SU-DHL-6 (cell line): ENCODE data around the gene SDR42E1.

Source experiments
- H2AFZ ChIP-seq: fragments of 200-600 bp; sonication (generic); 2 replicates; pipeline ENCODE4 v1.6.1; 2014; ENCODE audit warnings: low read depth, mild to moderate bottlenecking, moderate library complexity, mixed read lengths, antibody characterized with exemption, low read length; ENCODE audit not compliant: severe bottlenecking
- H3F3A ChIP-seq: fragments of 200-600 bp; shearing (Covaris generic); 2 replicates; pipeline ENCODE4 v1.6.0; 2016; ENCODE audit warnings: antibody characterized with exemption, mild to moderate bottlenecking; ENCODE audit not compliant: insufficient read depth
- H3K27ac ChIP-seq: fragments of 200-600 bp; sonication (generic); 2 replicates; pipeline ENCODE4 v1.5.1; 2016; ENCODE audit warnings: low read depth, mild to moderate bottlenecking, low read length, moderate library complexity, mixed read lengths
- H3K27me3 ChIP-seq: fragments of 200-600 bp; sonication (generic), shearing (Covaris generic); 2 replicates; pipeline ENCODE4 v1.6.0; 2014; ENCODE audit warnings: mild to moderate bottlenecking, low read length
- H3K36me3 ChIP-seq: fragments of 200-600 bp; sonication (generic); 2 replicates; pipeline ENCODE4 v1.6.1; 2014; ENCODE audit warnings: mild to moderate bottlenecking, low read length, mixed read lengths
- H3K4me2 ChIP-seq: fragments of 300-600, 200-600 bp; shearing (Covaris generic), sonication (generic); 2 replicates; pipeline ENCODE4 v1.6.0; 2014; ENCODE audit warnings: low read length, low read depth, mild to moderate bottlenecking; ENCODE audit not compliant: poor library complexity, severe bottlenecking
- H3K4me3 ChIP-seq: fragments of 200-600 bp; sonication (generic); 2 replicates; pipeline ENCODE4 v1.5.1; 2014; ENCODE audit warnings: antibody characterized with exemption, low read length, mild to moderate bottlenecking, mixed read lengths; ENCODE audit not compliant: insufficient read depth, poor library complexity, severe bottlenecking
- H3K79me2 ChIP-seq: fragments of 200-600 bp; sonication (generic); 2 replicates; pipeline ENCODE4 v1.6.1; 2014; ENCODE audit warnings: mild to moderate bottlenecking, low read length, moderate library complexity; ENCODE audit not compliant: insufficient read depth
- H3K9ac ChIP-seq: fragments of 200-600 bp; sonication (generic); 2 replicates; pipeline ENCODE4 v1.7.0; 2014; ENCODE audit warnings: mild to moderate bottlenecking, low read length
- H3K9me2 ChIP-seq: fragments of 200-600 bp; sonication (generic); replicated peaks from 2 replicates; pipeline ENCODE4 v1.6.1; 2014; ENCODE audit warnings: low read length; ENCODE audit not compliant: insufficient read depth
- H3K9me3 ChIP-seq: fragments of 200-600 bp; sonication (generic); 2 replicates; pipeline ENCODE4 v1.6.1; 2014; ENCODE audit warnings: low read length, mixed read lengths; ENCODE audit not compliant: insufficient read depth
- H4K20me1 ChIP-seq: fragments of 200-600 bp; sonication (generic); 2 replicates; pipeline ENCODE4 v1.6.1; 2014; ENCODE audit warnings: low read depth, mild to moderate bottlenecking, antibody characterized with exemption, low read length, moderate library complexity, mixed read lengths
- CTCF ChIP-seq: fragments of 200-600 bp; sonication (generic); IDR thresholded peaks from one replicate; pipeline ENCODE4 v1.5.1; 2017; ENCODE audit warnings: antibody characterized with exemption, mild to moderate bottlenecking, low read length, moderate library complexity; ENCODE audit not compliant: insufficient read depth, poor library complexity, severe bottlenecking
- EZH2phosphoT487 ChIP-seq: fragments of 200-600 bp; sonication (generic), shearing (Covaris generic); conservative IDR thresholded peaks from 2 replicates; pipeline ENCODE4 v1.6.1; 2018; ENCODE audit warnings: mild to moderate bottlenecking, antibody characterized with exemption, low read length, moderate library complexity, mixed read lengths

The SDR42E1 gene

GRCh38 chr16:82031116-82032084 lies 20.1 kb upstream of the SDR42E1 start:
- no peak overlapping the region for H2AFZ ChIP-seq
- no peaks in the 10 kb centered on the region for H3K36me3 ChIP-seq
- H4K20me1 ChIP-seq = no peaks in the 10 kb centered on the region
- no peaks in the 10 kb centered on the region for H3K79me2 ChIP-seq
- H3K27me3 ChIP-seq = no peaks in the 10 kb centered on the region
- no peak overlapping the region for H3K27ac ChIP-seq
- TF ChIP-seq CTCF (no peak), EZH2phosphoT487 (no peak)
- no peaks in the 10 kb centered on the region for H3F3A ChIP-seq
- H3K9me2 ChIP-seq = no peaks in the 10 kb centered on the region
- no peak overlapping the region for H3K4me2 ChIP-seq
- H3K9me3 ChIP-seq = no peaks in the 10 kb centered on the region
- H3K9ac ChIP-seq = no peak overlapping the region
- H3K4me3 ChIP-seq = no peak overlapping the region

- Histone ChIP-seq H3K4me3 (no peak overlapping the region), H3K9me3 (no peaks in the 10 kb centered on the region), H3F3A (no peaks in the 10 kb centered on the region)
These were observed 16.4 kb upstream of the SDR42E1 start for GRCh38 chr16:82027629-82028064.

GRCh38 chr16:82024883-82025282 lies 13.6 kb upstream of the SDR42E1 start:
- no peaks in the 10 kb centered on the region for H3K9me2 ChIP-seq
- H3K9me3 ChIP-seq = no peaks in the 10 kb centered on the region
- H3F3A ChIP-seq = no peaks in the 10 kb centered on the region
- no peak overlapping the region for H3K27ac ChIP-seq
- H4K20me1 ChIP-seq = no peaks in the 10 kb centered on the region
- H3K4me3 ChIP-seq = no peak overlapping the region
- no peak for TF ChIP-seq EZH2phosphoT487
- no peak for TF ChIP-seq CTCF
- no peak overlapping the region for H3K4me2 ChIP-seq
- H3K79me2 ChIP-seq = no peaks in the 10 kb centered on the region
- H3K9ac ChIP-seq = no peak overlapping the region
- no peaks in the 10 kb centered on the region for H3K27me3 ChIP-seq
- H2AFZ ChIP-seq = no peak overlapping the region
- no peaks in the 10 kb centered on the region for H3K36me3 ChIP-seq

More at GRCh38 chr16:82027629-82028064, 16.4 kb upstream of the SDR42E1 start:
- Histone ChIP-seq H3K4me2 (no peak overlapping the region), H3K27me3 (no peaks in the 10 kb centered on the region), H3K79me2 (no peaks in the 10 kb centered on the region), H3K27ac (no peak overlapping the region), H3K9me2 (no peaks in the 10 kb centered on the region), H3K36me3 (no peaks in the 10 kb centered on the region), H4K20me1 (no peaks in the 10 kb centered on the region), H2AFZ (no peak overlapping the region), H3K9ac (no peak overlapping the region)
- no peak for TF ChIP-seq CTCF
- no peak for TF ChIP-seq EZH2phosphoT487
